NB4 (cell line): Measurements from ENCODE around the gene PDCD1.

ENCODE experiments used
- DNase-seq: peaks from one replicate; pipeline ENCODE4 v3.0.0; 2010; ENCODE audit warnings: low read depth
- H3K4me3 ChIP-seq: one replicate; pipeline ENCODE4 v1.5.1; 2011; ENCODE audit warnings: mild to moderate bottlenecking, low read depth, low read length, moderate library complexity
- CTCF ChIP-seq: IDR thresholded peaks from one replicate; pipeline ENCODE4 v1.5.1; 2012; ENCODE audit warnings: low read depth, low read length
- MAX ChIP-seq: IDR thresholded peaks from 2 replicates; pipeline ENCODE4 v1.6.1; 2011; ENCODE audit warnings: low read depth, low read length
- MYC ChIP-seq: IDR thresholded peaks from 2 replicates; pipeline ENCODE4 v1.6.1; 2011; ENCODE audit warnings: low read depth, low read length
- POLR2A ChIP-seq: IDR thresholded peaks from 2 replicates; pipeline ENCODE4 v1.6.1; 2011; ENCODE audit warnings: mild to moderate bottlenecking; ENCODE audit not compliant: insufficient read length; ENCODE audit errors: extremely low read depth

The PDCD1 gene

DNA sequence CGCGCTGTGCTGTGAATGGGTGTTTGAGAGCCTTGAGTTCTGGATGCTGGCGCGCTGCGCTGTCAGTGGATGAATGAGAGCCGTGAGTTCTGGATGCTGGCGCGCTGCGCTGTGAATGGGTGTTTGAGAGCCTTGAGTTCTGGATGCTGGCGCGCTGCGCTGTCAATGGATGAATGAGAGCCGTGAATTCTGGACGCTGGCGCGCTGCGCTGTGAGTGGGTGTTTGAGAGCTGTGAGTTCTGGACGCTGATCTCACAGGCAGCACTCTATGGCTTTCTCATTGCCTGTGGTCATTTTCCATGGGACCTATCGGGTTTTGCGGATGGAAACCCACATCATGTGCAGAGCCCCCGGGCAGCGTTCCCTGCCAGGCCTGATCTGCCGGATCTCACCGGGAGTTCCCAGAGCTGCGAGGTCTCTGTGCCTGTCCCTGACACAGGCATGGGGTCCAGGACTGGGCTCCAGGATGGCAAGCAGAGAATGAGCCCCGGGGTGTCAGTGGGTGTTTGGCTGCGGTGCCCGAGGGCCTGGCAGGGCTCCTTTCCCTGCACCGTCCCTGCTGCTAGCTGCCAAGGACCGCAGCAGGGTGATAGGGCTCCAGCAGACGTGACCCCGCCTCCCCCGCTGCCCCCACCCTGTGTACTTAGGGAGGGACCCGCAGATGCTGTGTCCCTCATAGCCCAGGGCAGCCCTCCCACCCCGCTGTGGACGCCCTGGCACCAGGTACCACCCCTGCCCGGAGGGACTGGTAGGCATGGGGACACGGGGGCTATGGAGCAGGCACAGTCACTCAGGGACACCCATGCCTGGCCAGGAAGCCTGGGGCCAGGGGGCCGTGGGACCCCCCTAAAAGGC, 9.7 kb downstream of the PDCD1 start:
- TF ChIP-seq MAX = no peak
- no peak for TF ChIP-seq CTCF
- no peak for TF ChIP-seq MYC
- no peak for TF ChIP-seq POLR2A
- no peak overlapping the region for H3K4me3 ChIP-seq
- no peak for DNase-seq

GRCh38 chr2:241846406-241846805, 12.3 kb downstream of the PDCD1 start:
- DNase-seq = no peak
- TF ChIP-seq CTCF (no peak), POLR2A (no peak), MAX (no peak), MYC (no peak)
- no peak overlapping the region for H3K4me3 ChIP-seq

DNA sequence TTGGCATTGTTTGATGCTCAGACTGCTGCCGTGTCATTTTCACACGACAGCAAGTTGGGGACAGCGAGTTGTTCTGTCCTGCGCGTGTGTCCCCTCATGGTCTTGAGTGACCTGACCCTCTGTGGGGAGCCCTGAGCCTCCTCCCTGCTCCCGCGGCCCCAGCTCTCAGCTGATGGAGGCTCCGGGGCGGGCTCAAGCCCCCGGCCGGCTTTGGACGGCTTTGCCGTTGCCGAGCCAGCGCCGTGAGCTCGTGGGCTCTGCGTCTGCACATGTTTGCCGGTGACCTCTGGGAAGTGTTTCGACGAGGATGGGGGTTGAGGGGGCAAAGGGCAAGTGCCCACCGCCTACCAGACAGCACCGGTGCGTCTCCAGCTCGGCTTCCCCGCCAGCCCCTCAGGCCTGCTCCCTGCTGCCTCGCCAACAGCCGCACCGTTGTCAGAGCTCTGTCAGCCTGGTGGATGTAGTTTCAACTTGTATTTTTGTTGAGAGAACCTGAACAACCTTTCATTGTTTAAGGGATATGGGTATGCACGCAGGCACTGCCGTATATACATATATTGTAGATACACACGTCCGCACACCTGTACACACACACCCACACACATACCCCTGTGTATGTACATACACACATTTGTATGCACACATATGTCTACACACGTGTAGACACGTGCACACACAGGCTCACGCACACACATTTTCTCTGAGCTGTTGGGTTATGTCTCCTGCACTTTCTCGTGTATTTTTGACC, 13.7 kb downstream of the PDCD1 start:
- no peak overlapping the region for H3K4me3 ChIP-seq
- no peak for TF ChIP-seq MAX
- no peak for TF ChIP-seq CTCF
- no peak for TF ChIP-seq POLR2A
- TF ChIP-seq MYC = no peak
- peak; percentile 8 for DNase-seq

- peak; percentile 14; the same call in 1 of the 2 replicates for TF ChIP-seq MYC
- TF ChIP-seq MAX = 0 out of 2 replicates have a peak, but pooled peaks have one; percentile 25
- no peak for TF ChIP-seq POLR2A
- no peak for TF ChIP-seq CTCF
- peak; percentile 87 for DNase-seq
- H3K4me3 ChIP-seq = peak overlapping the region; percentile 25
Measured at GRCh38 chr2:241844066-241844728, 14.5 kb downstream of the PDCD1 start.

DNA sequence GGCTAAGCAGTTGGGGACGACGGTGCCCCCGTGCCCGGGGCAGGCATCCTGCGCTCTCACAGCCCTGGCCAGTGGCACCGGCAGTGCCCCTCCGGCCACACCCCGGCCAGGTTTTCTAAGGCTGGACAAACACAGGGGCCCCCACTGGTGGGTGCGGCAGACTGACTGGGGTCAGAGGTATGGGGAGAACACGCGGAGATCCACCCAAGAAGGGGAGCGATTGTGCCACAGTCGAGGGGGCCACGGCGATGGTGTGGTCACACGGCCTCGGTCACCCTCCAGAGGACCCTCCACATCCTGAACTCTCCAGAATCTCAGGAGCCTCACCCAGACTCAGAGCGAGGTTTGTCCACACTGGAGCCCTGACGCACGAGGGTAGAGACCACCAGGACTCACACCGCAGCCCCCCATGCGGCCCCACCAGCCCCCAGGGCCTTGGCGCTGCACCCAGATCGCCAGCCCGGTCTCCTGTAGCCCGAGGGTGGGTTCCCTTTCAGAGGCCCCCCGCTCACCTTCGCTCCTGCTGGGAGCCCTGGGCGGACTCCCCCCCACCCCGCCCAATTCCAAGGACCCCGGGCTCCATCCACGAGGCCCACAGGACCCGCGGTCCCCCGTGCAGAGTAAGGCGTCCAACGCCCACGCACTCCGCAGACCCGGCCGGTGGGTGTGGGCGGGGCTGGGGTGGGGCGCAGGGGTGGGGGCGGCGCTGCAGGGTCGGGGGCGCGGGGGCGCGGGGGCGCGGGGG, 15.2 kb downstream of the PDCD1 start:
- TF ChIP-seq POLR2A (no peak), MAX (no peak), CTCF (no peak), MYC (no peak)
- DNase-seq = no peak
- peak overlapping the region; percentile 35 for H3K4me3 ChIP-seq
